Activated CD4-positive, CD25-positive, alpha-beta regulatory T cell treated with anti-CD3 and anti-CD28 coated beads, Interleukin-2, amount 50 U/mL, for 16 hours (primary cell): ENCODE results near the gene ALOX5AP.

Source experiments
- DNase-seq: peaks from one replicate; pipeline ENCODE4 v3.0.0-alpha.2; 2020; ENCODE audit warnings: low read depth, low spot score

Gene ALOX5AP

DNA sequence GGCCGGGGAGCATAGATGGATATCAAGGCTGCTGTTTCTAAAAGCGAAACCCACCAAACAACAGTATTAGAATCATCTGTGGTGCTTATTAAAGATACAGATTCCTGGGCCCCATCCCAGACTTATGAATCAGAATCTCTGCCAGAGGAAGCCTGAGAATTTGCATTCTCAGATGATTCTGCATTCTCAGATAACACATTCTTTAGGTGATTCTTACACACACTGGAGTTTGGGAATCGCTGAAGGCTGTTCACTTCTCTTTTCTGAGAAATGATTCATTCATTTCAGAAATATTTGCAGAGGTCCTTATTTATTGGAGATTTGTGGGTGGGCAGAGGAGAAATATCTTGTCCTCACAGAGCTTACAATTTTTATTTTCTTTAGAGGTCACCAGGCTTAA is 24.4 kb downstream of the ALOX5AP start:
- no peak for DNase-seq

GRCh38 chr13:30762643-30763042 is 27.3 kb downstream of the ALOX5AP start:
- DNase-seq, result no peak

DNA sequence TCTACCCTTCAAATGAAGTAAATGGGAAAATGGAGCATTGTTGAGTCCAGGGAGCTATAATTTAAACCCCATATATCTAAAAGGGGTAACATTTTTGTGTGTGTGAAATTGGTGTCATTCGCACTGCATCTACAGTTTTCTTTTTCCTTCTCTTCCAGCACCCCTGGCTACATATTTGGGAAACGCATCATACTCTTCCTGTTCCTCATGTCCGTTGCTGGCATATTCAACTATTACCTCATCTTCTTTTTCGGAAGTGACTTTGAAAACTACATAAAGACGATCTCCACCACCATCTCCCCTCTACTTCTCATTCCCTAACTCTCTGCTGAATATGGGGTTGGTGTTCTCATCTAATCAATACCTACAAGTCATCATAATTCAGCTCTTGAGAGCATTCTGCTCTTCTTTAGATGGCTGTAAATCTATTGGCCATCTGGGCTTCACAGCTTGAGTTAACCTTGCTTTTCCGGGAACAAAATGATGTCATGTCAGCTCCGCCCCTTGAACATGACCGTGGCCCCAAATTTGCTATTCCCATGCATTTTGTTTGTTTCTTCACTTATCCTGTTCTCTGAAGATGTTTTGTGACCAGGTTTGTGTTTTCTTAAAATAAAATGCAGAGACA is 28.6 kb downstream of the ALOX5AP start:
- DNase-seq, result no peak

- DNase-seq, result no peak
Measured at GRCh38 chr13:30766231-30766630, 30.9 kb downstream of the ALOX5AP start.

GRCh38 chr13:30770929-30771328 is 35.6 kb downstream of the ALOX5AP start:
- DNase-seq, result no peak

GRCh38 chr13:30773561-30773960 is 38.2 kb downstream of the ALOX5AP start:
- no peak for DNase-seq

DNA sequence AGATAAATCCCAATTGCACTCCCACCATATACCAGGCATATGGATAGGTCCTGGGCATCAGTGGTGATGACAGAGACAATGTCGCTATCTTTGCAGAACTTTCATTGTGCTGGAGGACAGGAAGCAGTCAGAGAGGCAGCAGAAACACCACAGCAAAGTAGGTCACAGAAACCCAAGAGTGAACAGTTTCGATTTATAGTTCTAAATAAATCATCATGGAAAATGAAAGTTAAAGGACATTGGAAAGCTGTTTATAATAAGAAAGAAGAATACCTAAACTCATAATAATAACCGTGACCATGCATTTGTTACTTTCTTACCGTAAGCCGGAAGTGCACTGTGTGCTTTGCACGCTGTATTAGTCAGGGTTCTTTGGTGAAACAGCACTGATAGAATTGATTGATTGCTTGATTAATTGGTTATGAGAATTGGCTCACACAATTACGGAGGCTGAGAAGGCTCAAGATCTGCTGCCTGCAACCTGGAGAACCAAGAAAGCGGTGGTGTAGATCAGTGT is 38.9 kb downstream of the ALOX5AP start:
- DNase-seq, result no peak

DNA sequence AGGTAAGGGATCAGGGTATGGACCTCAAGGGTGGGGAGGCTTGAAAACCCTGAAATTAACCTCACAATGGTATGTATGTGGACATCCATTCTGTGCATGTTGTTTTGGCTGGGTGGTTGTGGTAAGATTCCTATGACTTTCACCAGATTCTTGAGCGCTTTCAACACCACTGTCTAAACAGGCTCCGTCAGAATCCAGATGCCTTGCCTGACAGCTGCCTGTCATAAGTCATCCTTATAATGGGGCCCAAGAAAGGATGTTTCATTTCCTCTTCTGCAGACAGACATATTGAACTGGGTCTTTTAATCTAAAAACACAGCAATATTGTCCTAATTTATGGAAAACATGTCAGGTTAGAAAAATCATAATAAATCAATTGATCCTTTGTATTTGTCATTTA is 41.3 kb downstream of the ALOX5AP start:
- no peak for DNase-seq

DNA sequence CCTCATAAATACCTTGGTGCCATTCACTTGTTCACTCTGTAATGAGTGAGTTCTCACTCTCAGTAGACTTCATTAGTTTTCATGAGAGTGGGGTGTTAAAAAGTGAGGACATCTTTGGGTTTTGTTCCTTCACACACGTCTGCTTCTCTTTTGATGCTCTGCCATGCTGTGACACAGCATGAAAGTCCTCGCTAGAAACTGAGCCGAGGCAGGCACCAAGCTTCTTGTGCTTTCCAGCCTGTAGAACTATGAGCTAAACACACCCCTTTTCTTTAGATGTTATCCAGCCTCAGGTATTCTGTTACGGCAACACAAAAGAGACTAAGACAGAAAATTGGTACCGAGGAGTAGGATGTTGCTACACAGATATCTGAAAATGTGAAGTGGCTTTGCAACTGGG is 43.7 kb downstream of the ALOX5AP start:
- no peak for DNase-seq

DNA sequence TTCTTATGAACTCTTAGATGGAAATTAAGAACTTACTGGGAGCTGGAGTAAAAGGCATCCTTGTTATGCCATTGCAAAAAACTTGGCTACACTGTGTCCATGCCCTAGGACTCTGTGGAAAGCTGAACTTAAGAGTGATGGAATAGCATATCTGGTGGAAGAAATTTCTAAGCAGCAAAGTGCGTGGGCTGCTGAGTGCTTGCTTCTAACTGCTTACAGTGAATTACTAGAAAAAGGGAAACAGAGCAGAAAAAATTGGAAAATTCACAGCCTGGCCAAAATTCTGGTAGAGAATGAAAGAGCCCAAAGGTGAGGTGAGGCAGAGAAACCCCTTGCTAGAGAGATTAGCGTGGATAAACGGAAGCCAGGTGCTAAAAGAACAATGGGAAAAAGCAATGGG is 44.3 kb downstream of the ALOX5AP start:
- no peak for DNase-seq

DNA sequence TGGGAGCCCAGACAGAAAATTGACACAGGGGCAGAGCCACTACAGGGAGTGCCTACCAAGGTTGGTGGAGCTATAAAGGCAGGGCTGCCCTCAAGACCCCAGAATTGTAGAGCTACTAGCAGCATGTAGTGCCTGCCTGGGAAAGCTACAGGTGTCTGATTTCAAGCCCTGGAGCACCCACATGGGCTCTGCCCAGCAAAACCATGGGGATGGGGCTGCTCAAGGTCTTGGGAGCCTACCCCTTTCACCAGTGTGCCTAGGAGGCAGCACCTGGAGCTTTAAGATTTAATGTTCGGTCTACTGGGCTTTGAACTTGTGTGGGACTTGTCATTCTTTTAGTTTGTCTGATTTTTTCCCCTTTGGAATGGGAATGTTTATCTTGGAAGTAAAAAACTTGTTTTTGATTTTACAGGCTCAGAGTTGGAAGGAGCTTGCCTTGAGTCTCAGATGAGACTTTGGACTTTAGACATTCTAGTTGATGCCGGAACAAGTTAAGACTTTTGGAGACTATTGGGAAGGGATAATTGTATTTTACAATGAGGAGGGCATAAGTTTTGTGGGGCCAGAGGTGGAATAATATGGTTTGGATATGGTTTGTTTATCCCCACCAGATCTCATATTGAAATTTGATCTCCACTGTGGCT is 45.1 kb downstream of the ALOX5AP start:
- DNase-seq, result no peak

GRCh38 chr13:30785191-30785850 is 50.0 kb downstream of the ALOX5AP start:
- no peak for DNase-seq

DNA sequence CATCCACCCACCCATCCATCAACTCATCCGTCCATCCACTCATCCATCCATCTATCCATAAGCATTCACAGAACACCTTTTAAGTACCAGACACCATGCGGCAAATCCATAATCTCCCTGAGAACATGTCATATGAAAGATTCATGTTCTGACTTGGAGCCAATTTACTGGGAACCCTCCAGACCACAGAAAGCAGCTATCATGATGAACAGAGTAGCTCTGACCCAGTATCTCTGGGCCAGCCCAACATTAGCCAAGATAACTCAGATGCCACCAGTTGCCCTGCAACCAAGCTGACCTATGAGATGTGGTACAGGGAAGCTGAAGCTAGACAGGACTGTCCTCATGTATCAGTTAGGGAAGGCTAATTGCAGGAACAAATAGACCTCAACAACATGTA is 51.3 kb downstream of the ALOX5AP start:
- no peak for DNase-seq

DNA sequence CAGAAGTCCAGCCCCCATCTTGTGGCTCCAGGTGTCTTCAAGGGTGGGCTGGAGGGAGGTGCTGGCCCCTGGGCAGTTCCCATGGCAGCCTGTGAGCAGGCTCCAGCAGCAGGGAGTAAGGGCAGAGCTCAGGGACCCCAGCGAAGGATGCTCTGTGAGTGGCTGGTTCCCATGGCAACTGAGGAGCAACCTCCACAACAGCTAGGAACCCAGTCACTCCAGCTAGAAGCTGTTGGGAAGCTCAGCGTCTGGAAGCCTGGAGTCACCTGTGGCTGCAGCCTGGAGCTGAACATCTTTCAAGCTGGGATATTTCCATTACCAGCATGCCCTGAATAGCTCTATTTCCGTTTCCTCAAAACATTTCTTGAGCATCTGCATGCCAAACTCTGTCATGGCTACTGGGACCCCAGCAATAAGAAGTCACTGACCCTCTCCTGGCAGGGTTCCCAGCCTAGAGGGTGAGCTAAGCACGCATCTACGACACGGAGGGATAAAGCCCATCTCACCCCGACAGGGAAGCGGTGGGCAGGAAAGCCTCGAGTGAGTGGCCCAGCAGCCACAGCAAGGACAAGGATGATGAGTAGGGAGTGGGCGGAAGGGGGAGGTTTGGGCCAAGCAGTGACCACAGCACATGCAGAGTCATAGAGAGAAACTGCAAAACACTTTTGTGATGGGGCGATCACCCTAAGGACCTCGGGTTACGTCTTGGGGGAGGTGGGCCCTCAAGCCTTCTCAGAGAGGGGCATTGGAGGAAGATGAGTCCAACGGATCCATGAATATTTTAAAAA is 52.6 kb downstream of the ALOX5AP start:
- DNase-seq, result no peak

- no peak for DNase-seq
Measured at GRCh38 chr13:30789166-30789862, 54.0 kb downstream of the ALOX5AP start.

DNA sequence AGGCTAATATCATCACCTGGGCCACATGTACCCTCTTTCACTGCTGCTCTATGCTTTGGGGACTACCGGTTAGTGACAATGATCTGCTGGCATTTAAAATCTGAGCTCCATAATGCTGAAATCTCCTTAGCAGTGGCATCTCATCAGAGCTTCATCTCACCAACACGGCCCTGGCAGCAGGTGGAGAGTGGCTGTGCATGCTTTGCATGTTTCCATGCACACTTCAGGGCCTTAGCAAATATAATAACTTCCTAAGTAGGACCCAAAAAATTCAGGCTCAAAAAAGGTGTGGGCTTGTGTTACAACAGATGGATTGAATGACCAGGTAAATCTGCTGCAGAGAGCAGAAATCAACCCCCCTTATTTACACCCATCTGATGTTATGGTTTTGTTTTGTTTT is 55.2 kb downstream of the ALOX5AP start:
- no peak for DNase-seq

GRCh38 chr13:30791354-30792001 is 56.1 kb downstream of the ALOX5AP start:
- DNase-seq, result no peak

DNA sequence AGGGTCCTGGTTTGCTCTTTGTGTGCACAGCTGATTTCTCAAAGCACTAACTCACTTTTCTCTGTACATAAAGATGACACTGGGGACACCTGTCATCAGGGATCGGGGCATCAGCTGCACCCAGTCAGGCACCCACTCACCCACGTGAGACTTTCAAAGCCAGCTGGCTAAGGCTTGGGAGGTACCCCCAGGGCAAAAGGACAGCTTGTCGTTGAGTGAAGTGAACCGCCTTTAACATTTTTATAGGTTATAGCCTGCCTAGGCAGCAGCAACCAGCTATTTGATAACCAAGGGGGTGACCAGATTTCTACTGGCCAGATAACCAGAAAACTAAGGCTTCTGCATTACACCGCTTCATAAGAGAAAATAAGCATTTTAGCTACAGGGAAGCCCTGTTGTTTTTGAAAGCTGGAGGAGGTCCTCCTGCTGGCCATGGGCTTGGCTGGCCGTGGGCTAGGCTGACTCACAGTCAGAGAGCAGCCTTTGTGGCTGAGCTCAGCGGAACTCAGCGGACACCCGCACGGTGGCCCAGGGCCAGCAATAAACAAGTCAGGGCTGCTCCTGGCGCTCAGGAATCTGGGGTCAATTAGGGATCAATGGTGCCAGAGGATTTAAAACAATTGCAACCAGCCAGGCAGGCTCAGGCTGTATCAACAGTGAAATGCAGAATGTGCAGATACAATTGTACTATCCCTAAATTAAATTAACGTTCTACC is 57.1 kb downstream of the ALOX5AP start:
- no peak for DNase-seq

GRCh38 chr13:30796132-30796572 is 60.8 kb downstream of the ALOX5AP start:
- DNase-seq, result no peak
